Lung (tissue), 12 donors: ENCODE results near the gene STX1B. TPM values are rescaled to one million over a fixed set of nuclear protein-coding genes. Genes with fewer than 3 reads are reported as not detected.

Experiments
- ATAC-seq: fragments of 200-7000 bp; cut with Tn5 transposase; one replicate; pipeline ENCODE4 v1.9.1; 2020; ENCODE audit warnings: moderate number of reproducible peaks; ENCODE audit not compliant: insufficient read depth, low FRiP score
- DNase-seq, 3 donors: peaks; one replicate each; pipeline ENCODE4 v3.0.0-alpha.2; 2013 to 2017
- H3K27ac ChIP-seq, 2 donors: one replicate each; pipeline ENCODE4 v1.5.1; 2013; ENCODE audit warnings: mild to moderate bottlenecking in 2 of 2, moderate library complexity in 2 of 2, control low read depth in 1 of 2, inconsistent platforms in 1 of 2, low read depth in 1 of 2, low read length in 1 of 2
- H3K27me3 ChIP-seq, 3 donors: one replicate each; pipeline ENCODE4 v1.5.1; 2013; ENCODE audit warnings: low read length in 2 of 3; ENCODE audit not compliant: control insufficient read depth in 3 of 3, insufficient read depth in 3 of 3
- H3K36me3 ChIP-seq, 4 donors: one replicate each; pipeline ENCODE4 v1.5.1; 2013; ENCODE audit warnings: low read length in 4 of 4, mild to moderate bottlenecking in 1 of 4, moderate library complexity in 1 of 4; ENCODE audit not compliant: control insufficient read depth in 4 of 4, insufficient read depth in 4 of 4
- H3K4me1 ChIP-seq, 5 donors: one replicate each; pipeline ENCODE4 v1.5.1; 2013; ENCODE audit warnings: low read length in 5 of 5, mild to moderate bottlenecking in 2 of 5, moderate library complexity in 1 of 5; ENCODE audit not compliant: control insufficient read depth in 5 of 5, insufficient read depth in 5 of 5
- H3K4me3 ChIP-seq: one replicate; pipeline ENCODE4 v1.5.1; 2013; ENCODE audit warnings: mild to moderate bottlenecking, control low read depth, moderate library complexity
- H3K9ac ChIP-seq, 2 donors: one replicate each; pipeline ENCODE4 v1.5.1; 2013; ENCODE audit warnings: low read length in 2 of 2, control low read depth in 1 of 2; ENCODE audit not compliant: insufficient read depth in 1 of 2
- H3K9me3 ChIP-seq, 4 donors: one replicate each; pipeline ENCODE4 v1.5.1; 2013; ENCODE audit warnings: low read length in 3 of 4, mild to moderate bottlenecking in 1 of 4, moderate library complexity in 1 of 4; ENCODE audit not compliant: control insufficient read depth in 4 of 4, insufficient read depth in 3 of 4
- WGBS, 2 donors: extraction: QIAGEN DNeasy Blood & Tissue Kit; methylation state at CpG; one replicate each; pipeline ENCODE4 v1.1.7; 2013; 5-methylcytosine and 5-hydroxymethylcytosine counted together
- polyA plus RNA-seq, 2 donors: library from polyadenylated mRNA; stranded (reverse); fragments of 200-250 nt; gene quantifications; one replicate each; pipeline ENCODE4 v1.2.1, GENCODE V29; 2013
- total RNA-seq, 2 donors: library from RNA; depleted of rRNA in 1 of 2; stranded (reverse); fragments of >200 nt in 1 of 2; gene quantifications; one replicate each; pipeline ENCODE4 v1.2.1, GENCODE V29; 2014 to 2021
- TF ChIP-seq, protein P1 (sequence below): IDR thresholded peaks from 2 replicates; pipeline ENCODE4 v1.5.1; 2012; ENCODE audit warnings: mild to moderate bottlenecking; ENCODE audit errors: control extremely low read depth, extremely low read depth
- donor health status: control.
- donor health status: control.
- donor health status: Bipolar disorder and iron deficiency.
- donor health status: healthy.
- donor health status: DM: yes; HTN: yes; CAD: no.

STX1B gene
- total and polyA plus RNA-seq, 4 donors: 0.17 to 0.64 (median 0.41) TPM

DNA sequence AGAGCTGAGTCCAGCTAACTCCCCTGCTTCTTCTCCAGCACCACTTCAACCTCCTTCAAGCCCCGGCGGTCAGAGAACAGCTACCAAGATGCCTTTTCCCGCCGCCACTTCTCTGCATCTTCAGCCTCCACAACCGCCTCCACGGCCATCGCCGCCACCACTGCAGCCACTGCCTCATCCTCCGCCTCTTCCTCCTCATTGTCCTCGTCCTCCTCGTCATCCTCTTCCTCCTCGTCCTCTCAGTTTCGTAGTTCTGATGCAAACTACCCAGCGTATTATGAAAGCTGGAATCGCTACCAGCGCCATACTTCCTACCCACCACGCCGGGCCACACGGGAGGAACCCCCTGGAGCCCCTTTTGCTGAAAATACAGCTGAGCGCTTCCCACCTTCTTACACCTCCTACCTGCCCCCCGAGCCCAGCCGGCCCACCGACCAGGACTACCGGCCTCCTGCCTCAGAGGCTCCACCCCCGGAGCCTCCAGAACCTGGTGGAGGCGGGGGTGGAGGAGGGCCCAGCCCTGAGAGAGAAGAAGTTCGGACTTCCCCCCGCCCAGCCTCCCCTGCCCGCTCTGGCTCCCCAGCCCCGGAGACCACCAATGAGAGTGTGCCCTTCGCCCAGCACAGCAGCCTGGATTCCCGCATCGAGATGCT is 45.7 kb downstream of the STX1B start:
- no peak for DNase-seq
- Histone ChIP-seq H3K4me3 (no peak overlapping the region), H3K4me1 (no peaks in the 10 kb centered on the region), H3K9me3 (no peaks in the 10 kb centered on the region), H3K9ac (no peak overlapping the region), H3K36me3 (peaks cover 38 to 67% (median 49%) of the 10 kb centered on the region in 4 donors), H3K27me3 (no peaks in the 10 kb centered on the region), H3K27ac (no peak overlapping the region)
- ATAC-seq: no peak
- 75 to 87% methylated on average over 33 of the region's 33 CpGs for WGBS, 2 donors
- TF ChIP-seq, protein P1, sequence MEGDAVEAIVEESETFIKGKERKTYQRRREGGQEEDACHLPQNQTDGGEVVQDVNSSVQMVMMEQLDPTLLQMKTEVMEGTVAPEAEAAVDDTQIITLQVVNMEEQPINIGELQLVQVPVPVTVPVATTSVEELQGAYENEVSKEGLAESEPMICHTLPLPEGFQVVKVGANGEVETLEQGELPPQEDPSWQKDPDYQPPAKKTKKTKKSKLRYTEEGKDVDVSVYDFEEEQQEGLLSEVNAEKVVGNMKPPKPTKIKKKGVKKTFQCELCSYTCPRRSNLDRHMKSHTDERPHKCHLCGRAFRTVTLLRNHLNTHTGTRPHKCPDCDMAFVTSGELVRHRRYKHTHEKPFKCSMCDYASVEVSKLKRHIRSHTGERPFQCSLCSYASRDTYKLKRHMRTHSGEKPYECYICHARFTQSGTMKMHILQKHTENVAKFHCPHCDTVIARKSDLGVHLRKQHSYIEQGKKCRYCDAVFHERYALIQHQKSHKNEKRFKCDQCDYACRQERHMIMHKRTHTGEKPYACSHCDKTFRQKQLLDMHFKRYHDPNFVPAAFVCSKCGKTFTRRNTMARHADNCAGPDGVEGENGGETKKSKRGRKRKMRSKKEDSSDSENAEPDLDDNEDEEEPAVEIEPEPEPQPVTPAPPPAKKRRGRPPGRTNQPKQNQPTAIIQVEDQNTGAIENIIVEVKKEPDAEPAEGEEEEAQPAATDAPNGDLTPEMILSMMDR: no peak

DNA sequence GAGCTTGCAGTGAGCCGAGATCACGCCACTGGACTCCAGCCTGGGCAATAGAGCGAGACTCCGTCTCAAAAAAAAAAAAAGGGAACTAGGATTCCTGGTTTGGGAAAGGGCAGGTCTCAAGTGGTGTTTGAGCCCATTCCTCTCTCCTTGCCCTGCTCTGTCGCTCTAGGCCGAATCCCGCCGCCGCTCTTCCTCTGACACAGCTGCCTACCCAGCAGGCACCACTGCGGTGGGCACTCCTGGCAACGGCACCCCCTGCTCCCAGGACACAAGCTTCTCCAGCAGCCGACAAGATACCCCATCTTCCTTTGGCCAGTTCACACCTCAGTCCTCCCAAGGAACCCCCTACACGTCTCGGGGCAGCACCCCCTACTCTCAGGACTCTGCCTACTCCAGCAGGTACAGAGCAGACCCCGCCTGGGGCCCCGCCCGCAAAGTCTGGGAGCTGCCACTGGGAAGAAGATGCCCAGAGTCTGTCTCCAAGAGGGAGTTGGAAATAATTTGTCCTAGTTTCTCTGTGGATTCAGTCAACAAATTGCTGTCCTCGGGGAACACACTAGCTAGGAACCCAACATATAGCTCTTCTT is 46.4 kb downstream of the STX1B start:
- DNase-seq (no peak), ATAC-seq (no peak)
- peaks cover 0 to 1% (median 0%) of the 10 kb centered on the region in 5 donors for H3K4me1 ChIP-seq
- H3K9ac ChIP-seq: no peak overlapping the region
- WGBS, 2 donors: 94 to 98% methylated on average over 18 of the region's 18 CpGs
- no peaks in the 10 kb centered on the region for H3K27me3 ChIP-seq
- no peaks in the 10 kb centered on the region for H3K9me3 ChIP-seq
- H3K27ac ChIP-seq: no peak overlapping the region
- H3K4me3 ChIP-seq: no peak overlapping the region
- TF ChIP-seq, protein P1: no peak
- peaks cover 32 to 63% (median 47%) of the 10 kb centered on the region in 4 donors for H3K36me3 ChIP-seq

DNA sequence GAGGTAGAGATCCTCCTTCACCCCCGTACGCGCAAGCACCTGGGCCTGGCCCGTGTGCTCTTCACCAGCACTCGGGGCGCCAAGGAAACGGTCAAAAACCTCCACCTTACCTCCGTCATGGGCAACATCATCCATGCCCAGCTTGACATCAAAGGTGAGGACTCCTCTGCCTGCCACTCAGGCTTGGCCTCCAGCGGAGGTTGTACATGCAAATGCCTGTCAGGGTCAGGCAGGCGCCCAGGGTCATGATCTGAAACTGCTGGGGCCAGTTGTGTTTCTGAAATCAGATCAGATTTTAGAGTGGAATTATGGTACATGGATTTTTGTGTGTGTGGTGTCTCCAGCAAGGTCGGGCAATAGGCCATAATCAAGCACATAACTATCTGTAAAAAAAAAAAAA is 49.1 kb downstream of the STX1B start:
- no peak overlapping the region for H3K9ac ChIP-seq
- peaks cover 0 to 12% (median 4%) of the 10 kb centered on the region in 5 donors for H3K4me1 ChIP-seq
- no peak overlapping the region for H3K27ac ChIP-seq
- no peaks in the 10 kb centered on the region for H3K9me3 ChIP-seq
- H3K36me3 ChIP-seq: peaks cover 23 to 50% (median 38%) of the 10 kb centered on the region in 4 donors
- no peaks in the 10 kb centered on the region for H3K27me3 ChIP-seq
- H3K4me3 ChIP-seq: no peak overlapping the region
- 94 to 97% methylated on average over 11 of the region's 11 CpGs for WGBS, 2 donors
- TF ChIP-seq, protein P1: no peak
- ATAC-seq (no peak), DNase-seq (no peak)
